SH-SY5Y (cell line): Measurements from ENCODE around the gene SELENOM.

Source experiments
- GATA2 ChIP-seq: IDR thresholded peaks from 2 replicates; pipeline ENCODE4 v1.6.1; 2011; ENCODE audit warnings: mild to moderate bottlenecking, low read depth, low read length
- GATA3 ChIP-seq: IDR thresholded peaks from 2 replicates; pipeline ENCODE4 v1.6.1; 2011; ENCODE audit warnings: low read depth, mild to moderate bottlenecking, low read length, moderate library complexity

GRCh38 chr22:31125521-31126117, 18.3 kb upstream of the SELENOM start:
- TF ChIP-seq GATA2 (no peak), GATA3 (no peak)
